Femur (tissue), 1 donor: ENCODE measurements around the gene GPR37L1.
A peak's percentile ranks its signal among the peaks of the same experiment; 100 is the strongest.
"Not testable (repeated sequence)": the region's sequence is repeated elsewhere in the genome, so short reads cannot be mapped to it uniquely, and the experiment has no call there.

Experiments used
- DNase-seq: peaks from one replicate; pipeline ENCODE4 v3.0.0-alpha.2; 2017

Gene GPR37L1

DNA sequence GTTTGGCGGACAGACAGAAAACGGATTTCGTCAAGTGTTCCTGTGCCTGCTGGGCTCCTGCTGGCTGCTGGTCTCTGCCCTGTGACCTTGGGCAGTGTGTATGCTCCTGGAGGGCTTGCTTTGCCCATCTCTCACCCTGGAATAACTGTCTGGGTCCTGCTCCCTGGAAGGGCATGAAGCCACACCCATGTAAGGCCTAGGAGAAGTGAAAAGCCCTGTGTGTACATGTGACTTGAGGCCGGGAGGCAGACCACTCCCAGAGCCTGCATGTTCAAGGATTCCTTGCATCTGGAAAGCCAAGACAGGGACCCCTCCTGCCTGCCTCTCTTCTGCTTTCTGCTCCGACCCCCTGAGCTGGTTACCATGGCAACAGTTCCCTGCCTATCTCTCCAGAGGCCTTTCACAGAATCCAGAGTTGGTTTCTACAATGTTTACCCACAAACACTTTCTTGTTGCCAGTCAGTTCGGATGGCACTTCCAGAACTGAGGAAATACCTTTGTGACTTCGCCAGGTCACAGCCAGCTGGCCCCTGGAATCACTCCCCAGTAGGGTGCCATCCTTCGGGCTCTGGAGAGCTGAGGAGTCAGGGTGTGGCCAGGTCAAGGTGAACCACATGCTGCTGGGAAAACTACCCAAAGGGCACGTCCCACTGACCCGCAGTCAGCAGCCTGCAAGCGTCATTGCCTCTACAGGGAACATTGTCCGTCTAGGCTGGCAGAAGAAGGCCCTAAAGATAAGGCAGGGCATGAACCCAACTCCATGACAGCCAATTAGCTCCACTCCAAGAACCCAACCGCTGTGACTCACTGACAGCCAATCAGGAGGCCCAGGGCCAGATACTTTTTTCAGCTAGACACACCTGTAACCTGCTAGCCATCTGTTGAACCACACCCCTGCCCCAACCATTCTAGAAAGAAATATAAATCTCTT is 14.7 kb upstream of the GPR37L1 start:
- no peak for DNase-seq

DNA sequence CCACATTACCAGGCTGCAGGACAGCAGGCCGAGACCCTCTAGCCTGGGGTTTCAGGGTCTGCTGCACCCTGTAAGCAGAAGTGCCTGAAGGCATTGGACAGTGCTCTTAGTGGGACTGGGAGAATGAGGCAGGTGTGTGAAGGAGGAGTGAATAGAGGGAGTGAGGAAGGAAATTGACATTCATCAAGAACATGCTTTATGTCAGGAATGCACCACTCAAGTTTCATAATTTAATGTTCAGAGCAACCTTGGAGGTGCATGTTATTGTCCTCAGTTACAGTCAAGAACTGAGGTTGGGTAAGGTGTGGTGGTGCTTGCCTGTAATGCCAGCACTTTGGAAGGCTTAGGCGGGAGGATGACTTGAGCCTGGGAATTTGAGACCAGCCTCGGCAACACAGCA is 11.7 kb upstream of the GPR37L1 start:
- DNase-seq: no peak

DNA sequence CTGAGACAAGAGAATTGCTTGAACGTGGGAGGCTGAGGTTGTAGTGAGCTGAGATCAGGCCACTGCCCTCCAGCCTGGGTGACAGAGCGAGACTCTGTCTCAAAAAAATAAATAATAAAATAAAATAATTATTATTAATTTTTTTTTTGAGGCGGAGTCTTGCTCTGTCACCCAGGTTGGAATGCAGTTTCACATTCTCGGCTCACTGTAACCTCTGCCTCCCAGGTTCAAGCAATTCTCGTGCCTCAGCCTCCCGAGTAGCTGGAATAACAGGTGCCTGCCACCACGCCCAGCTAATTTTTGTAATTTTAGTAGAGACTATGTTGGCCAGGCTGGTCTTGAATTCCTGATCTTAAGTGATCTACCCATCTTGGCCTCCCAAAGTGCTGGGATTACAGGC is 11.1 kb upstream of the GPR37L1 start:
- DNase-seq: not testable (repeated sequence)

DNA sequence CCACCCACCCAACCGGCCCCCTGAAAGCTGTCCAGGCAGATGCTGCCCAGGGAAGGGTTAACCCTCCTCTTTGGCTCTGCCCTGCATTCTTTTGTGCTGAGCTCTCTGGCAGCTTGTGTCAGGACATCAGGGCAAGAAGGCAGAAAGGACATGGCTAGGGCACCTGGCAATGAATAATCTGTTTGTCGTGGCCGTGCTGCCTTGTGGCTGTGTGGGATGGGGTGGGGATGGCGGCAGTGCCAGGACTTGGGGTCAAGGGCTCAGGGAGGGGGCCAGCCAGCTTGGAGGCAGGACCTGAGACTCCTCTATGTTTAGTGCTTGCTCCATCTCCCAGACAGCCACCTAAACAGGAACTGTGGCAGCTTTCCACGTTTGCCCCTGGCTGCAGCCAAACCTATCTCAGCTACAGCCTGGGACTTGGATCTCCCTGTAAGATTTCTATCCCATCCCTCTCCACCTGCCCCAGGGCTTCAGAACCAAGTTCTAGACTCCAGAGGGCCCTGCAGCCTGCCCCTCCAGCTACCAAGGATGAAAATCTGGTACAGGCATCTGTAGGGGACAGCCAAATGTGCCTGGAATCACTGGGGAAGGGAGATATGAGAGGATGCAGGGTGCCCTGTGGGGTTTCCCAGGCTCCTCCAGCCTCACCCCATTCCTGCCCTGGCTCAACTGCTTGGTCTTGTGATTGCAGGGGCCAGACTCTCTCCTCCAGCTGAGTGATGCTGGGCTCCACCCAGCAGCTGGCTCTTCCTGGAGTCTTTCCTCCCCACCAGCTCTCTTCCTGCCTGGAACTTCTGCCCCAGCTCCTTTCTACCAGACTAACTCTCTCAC is 9.6 kb upstream of the GPR37L1 start:
- DNase-seq: peak; percentile 57

DNA sequence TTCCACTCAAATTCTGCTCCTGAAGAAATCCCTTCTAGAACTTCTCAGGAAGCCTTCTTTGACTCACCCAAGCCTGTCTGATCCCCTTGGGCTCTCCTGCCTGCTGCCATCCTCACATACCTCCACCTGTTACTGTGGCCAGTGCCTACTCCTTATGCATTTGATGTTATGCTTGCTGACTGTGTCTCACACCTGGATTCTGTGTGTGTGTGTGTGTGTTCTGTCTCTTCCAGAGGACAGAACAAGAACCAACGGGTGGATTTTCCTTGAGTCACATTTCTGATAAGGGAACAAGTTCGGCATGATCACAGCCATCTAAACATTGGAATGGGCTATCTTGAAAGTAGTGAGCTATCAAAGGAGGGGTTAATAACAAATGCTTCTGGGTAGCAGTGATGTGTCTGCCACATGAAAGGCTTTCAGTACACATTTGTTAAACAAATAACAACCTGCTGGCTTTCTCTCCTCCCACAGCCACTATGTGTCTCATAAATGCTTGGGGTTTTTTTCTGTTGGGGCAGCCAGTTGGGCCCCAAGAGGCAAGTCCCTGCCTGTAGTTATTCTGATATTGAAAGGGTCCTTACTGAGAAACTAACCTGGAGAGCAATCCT is 8.9 kb upstream of the GPR37L1 start:
- DNase-seq: no peak

DNA sequence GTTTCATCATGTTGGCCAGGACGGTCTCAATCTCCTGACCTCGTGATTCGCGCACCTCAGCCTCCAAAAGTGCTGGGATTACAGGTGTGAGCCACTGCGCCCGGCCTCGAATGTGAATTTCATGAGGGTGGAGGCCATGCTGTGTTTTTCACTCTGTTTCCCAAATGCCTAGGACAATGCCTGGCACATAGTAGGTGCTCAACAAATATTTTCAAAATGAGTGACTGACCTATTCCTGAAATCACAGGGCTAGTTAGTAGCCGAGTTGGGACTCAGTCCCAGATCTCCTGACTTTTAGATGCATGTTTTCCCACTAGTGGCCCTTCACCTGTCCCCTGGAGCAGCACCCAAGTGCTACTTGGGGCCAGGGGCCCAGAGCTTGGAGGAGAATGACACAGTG is 6.4 kb upstream of the GPR37L1 start:
- no peak for DNase-seq

DNA sequence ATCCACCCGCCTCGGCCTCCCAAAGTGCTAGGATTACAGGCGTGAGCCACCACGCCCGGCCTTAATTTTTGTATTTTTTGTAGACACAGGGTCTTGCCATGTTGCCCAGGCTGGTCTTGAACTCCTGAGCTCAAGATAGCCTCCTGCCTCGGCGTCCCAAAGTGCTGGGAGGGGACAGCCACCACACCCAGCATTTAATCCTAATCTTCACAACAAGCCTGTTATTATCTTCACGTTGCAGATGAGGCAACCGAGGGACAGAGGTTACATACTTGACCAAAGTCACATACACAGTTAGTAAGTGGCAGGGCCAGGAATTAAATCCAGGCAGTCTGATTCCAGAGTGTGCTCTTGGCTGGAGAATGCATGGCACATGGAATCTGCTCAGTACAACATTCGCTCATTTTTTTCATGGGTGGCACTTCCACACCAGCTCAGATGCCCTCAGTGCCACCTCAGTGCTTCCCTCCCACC is 4.8 kb upstream of the GPR37L1 start:
- no peak for DNase-seq

DNA sequence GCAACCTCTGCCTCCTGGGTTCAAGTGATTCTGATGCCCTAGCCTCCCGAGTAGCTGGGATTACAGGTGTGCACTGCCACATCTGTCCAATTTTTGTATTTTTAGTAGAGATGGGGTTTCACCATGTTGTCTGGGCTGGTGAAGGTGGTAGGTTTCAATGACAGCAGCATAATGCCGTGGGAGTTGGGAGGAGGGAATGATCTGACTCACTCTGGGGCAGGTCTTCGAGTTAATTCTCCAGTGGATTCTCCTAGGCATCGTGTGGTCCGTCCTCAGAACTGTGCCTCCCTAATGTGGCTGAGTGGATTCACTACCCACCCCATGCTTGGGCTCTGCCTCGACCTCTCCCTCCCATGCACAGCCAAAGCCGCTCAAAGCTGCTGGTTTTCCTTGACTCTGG is 1.7 kb upstream of the GPR37L1 start:
- no peak for DNase-seq

DNA sequence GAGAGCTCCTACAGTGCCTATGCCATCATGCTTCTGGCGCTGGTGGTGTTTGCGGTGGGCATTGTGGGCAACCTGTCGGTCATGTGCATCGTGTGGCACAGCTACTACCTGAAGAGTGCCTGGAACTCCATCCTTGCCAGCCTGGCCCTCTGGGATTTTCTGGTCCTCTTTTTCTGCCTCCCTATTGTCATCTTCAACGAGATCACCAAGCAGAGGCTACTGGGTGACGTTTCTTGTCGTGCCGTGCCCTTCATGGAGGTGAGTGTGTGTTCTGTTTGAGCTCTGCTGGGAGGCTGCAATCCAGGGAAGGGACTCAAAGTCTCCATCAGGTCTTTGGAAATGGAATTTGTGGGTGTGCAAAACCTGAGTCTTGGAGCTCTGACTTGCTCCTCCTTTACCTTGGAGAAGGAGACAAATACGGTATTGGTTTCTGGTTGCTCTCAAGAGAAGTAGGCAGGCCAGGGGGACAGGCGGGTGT is 658 bp downstream of the GPR37L1 start:
- DNase-seq: no peak

DNA sequence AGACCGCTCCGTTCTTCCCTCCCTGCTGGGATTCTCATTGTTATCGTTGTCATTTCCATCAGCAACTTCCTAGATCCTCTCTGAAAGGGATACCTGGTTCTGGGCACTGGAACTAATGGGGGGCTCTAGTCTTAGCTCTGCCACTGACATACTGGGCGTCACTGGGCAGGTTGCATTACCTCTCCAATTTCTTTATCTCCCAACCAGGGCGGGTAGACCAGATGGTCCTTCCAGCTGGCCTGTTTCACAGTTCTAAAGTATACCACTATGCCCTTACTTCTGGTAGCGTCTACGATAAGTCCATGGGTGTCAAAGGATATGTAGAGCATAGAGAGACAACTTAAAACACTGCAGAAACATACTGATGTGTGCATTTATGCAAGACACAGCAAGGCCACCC is 1.4 kb downstream of the GPR37L1 start:
- no peak for DNase-seq

DNA sequence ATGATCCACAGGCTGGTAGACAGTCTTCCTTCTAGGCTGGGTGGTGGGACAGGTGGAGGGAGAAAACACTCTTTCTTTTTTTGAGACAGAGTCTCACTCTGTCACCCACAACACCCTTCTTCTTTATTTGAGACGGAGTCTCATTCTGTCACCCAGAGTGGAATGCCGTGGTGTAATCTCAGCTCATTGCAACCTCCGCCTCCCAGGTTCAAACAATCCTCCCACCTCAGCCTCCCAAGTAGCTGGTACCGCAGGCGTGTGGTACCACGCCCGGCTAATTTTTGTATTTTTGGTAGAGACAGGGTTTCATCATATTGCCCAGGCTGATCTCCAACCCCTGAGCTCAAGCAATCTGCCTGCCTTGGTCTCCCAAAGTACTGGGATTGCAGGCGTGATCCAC is 2.9 kb downstream of the GPR37L1 start:
- DNase-seq: no peak

DNA sequence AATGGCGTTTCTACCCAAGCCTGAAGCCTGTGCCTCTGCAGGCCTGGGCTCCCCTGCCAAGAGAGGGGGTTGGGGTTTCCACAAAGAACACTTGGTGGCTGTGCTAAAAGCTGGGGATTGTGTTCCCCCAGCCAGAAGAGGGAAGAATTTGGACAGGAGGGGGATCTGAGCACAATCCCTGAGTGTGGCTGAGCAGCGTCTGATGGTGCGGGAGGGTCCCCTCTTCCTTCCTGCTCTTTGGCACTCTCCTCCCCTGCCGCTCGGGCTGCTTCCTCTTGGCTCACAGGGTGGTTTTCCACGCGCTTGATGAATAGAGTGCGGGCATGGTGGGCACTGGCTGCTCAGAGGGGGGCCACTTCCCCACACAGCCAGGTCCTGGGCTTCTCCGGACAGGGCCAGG is 3.7 kb downstream of the GPR37L1 start:
- peak; percentile 57 for DNase-seq

DNA sequence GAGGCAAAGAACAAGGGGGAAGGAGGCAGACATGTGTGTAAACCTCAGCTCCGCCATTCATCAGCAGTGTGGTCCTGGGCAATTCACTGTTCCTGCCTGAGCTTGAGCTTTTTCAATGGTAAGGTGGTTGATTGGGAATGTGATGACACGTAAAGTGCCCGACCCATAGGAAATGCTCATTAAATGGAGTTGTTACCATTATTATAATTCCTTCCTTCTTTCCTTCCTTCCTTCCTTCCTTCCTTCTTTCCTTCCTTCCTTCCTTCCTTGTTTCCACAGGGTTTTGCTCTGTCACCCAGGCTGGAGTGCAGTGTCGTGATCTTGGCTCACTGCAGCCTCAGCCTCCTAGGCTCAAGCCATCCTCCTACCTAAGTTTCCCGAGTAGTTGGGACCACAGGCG is 4.3 kb downstream of the GPR37L1 start:
- no peak for DNase-seq

DNA sequence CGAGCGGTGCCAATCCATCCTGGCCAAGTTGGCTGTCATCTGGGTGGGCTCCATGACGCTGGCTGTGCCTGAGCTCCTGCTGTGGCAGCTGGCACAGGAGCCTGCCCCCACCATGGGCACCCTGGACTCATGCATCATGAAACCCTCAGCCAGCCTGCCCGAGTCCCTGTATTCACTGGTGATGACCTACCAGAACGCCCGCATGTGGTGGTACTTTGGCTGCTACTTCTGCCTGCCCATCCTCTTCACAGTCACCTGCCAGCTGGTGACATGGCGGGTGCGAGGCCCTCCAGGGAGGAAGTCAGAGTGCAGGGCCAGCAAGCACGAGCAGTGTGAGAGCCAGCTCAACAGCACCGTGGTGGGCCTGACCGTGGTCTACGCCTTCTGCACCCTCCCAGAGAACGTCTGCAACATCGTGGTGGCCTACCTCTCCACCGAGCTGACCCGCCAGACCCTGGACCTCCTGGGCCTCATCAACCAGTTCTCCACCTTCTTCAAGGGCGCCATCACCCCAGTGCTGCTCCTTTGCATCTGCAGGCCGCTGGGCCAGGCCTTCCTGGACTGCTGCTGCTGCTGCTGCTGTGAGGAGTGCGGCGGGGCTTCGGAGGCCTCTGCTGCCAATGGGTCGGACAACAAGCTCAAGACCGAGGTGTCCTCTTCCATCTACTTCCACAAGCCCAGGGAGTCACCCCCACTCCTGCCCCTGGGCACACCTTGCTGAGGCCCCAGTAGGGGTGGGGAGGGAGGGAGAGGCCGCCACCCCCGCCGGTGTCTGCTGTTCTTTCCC is 5.3 kb downstream of the GPR37L1 start:
- no peak for DNase-seq

DNA sequence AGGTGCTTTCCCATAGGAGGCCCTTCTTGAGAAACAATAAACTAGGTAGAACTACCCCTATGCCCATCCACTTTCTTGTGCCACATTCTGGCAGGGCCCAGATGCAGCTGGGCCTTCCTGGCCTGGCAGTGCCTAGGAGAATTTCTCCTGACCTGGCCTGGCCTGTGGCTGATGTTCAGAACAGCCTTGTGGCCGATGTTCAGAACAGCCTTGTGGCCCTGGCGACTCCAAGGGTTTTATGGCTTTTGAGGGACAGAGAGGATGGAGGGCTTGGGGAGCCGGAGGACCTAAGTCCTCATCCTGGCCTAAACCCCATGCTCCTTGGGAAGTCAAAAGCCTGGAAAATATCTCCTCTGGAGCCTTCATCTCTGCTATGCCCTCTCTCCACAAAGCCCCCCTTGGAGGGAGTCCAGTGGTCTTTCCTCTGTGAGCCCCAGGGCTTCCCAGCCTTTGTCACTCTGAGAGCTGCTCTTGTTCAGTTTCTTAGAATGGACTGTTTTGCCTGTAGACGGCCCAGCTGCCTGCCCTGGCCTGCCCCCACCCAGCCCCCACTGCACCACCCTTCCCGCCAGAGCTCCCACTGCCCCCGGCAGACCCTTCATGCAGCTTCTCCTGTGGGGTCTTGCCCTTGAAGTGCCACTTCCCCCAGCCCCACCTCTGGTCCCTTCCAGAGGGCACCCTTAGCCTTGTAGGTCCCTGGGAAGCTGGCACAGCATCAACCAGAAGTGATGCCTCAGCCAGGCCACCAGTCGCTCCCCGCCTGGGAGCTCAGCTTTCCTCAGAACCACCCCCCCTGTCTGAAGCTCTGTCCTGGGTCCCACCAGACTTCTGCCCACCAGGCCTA is 7.0 kb downstream of the GPR37L1 start:
- DNase-seq: no peak

DNA sequence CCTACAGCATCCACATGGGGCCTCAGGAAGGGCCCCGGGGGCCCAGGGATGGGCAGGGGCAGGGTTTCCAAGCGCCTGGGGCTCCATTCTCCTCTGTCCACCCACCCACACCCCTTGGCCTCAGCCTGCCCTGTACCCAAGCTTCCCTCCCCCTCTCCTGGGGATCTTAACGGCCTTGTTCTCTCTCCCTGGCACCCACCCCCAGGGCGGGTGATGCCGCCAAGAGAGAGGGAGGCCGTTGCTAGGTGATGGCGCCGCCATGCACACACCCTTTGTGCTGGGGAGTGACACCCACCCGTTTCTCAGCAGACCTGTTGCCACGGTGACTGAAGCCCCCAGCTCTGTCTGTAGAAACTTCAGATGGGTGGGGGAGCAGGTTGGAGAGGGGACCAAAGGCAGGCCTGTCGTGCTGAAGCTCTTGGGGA is 7.6 kb downstream of the GPR37L1 start:
- no peak for DNase-seq

DNA sequence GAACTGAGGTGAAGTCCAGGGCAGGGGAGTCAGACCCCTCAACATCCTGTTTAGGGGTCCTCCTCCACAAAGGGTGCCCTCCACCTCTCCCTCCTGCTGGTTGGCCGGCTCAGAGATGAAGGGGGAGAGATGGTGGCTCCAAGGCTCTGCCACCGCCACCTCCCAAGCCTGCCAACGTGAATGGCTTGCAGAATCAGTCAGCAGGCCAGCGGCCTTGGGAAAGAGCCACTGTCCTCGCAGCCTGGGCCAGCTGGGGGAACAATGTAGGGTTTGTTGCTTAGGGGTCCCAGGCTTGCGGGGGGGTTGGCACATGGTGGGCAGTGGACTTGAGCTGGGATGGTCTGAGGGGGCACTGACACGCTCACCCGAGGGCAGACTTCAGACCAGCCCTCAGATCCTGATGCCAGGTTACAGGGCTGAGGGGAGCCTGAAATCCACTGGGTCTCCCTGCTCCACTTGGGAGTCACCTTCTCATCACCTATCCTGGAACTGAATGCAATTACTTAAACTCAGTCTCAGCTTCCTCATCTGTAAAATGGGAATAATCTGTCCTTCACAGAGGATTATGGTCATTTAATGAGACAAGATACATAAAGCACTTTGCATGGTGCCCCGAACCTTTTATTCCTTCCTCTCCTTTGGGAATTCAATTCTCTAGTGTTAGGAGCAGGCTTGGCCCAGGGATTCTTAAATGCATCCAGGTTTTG is 8.3 kb downstream of the GPR37L1 start:
- DNase-seq: no peak

DNA sequence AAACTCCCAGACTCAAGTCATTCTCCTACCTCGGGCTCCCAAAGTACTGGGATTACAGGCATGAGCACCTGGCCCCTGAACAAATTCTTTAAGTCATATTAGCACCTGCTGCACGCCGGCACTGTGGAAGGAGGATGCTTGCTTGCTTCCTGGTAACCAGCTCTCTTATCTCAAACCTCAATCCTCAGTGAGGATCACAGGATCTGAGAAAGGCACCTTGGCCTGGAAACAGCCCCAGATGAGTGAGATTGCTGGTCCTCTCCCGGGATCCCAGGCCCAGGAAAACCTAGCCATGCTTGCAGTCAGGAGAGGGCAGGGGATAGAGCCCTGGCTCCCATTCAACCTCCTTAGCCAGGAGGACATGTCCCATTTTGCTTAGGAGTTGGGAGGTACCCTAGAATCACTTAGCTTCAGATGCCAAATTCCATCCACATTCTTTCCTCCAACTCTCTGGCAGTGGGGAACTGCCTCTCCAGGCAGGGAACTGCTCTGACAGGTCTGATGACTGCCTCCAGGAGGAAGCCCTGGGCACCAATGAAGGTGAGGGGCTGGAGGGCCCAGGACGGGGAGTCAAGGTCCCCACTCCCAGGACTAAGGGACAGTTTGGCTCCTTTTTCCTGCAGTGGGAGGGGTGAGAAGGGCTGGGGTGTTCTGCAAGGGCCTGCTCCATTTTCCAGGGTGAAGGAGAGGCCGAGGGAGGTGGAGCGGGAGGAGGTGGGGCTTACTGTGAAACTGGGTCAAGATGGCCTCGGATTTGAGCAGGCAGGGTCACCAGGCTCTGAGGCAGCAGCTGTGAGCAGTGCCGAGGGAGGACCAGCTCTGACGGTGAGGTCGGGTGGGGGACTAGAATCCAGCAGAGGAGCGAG is 9.5 kb downstream of the GPR37L1 start:
- no peak for DNase-seq

DNA sequence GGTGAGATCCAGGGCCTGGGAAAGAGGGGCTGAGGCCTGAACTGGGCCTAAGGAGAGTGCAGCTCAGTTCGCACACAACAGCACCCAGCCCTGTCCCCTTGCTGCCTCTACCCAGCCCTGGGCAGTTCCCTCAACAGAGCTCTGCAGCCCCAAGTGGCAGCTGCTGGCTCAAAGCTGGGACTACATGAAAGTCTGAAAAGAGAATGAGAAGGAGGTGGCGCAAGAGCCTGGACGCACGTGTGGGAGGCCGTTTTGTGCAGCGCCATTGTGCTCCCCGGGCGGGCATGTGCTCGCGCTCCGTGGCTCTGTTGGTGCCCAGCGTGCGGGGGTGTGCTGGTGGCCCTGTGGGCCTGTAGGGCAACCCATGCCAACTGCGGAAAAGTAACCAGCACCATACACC is 10.3 kb downstream of the GPR37L1 start:
- DNase-seq: no peak

DNA sequence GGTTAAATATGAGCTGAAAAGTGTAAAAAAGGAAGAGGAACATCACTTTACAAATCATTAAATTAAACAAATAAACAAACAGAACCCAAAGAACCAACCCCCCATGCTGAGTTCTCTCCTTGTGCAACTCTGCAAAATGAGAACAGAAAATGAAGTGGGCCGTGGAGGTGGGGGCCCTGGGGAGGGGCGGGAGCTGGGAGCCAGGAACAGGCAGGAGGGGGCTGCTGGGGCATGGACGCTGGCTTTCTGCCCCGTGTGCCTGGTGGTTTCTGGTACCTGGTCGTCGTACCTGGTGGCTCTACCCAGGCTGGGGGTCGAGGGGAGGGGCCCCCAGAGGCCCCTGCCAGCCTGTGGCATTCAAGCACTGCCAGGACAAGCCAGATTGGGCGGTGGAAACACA is 10.8 kb downstream of the GPR37L1 start:
- DNase-seq: no peak
